K562 (cell line): Measurements from ENCODE around the gene ZNF749. TPM values are rescaled to one million over a fixed set of nuclear protein-coding genes. Genes with fewer than 3 reads are reported as not detected.
A peak's percentile ranks its signal among the peaks of the same experiment; 100 is the strongest.

Source experiments
- ETV1 ChIP-seq: fragments of 450-650 bp; conservative IDR thresholded peaks from 2 replicates; pipeline ENCODE4 v1.6.1; 2016; ENCODE audit warnings: missing genetic modification characterization, control low read depth, low read depth, missing compliant biosample characterization
- HNRNPUL1 ChIP-seq: fragments of 200-400 bp; formaldehyde crosslinking; IDR thresholded peaks from 2 replicates; pipeline ENCODE4 v1.6.1; 2017; ENCODE audit warnings: low read length
- JUN ChIP-seq, 2 experiments: sonication (generic) in 1 of 2; formaldehyde crosslinking in 1 of 2; IDR thresholded peaks; 2 replicates each; pipeline versions ENCODE4 v1.6.1 to v1.8.0; 2012 to 2022; ENCODE audit warnings: borderline replicate concordance in 2 of 2, mild to moderate bottlenecking in 2 of 2, improper control_type of control experiment in 1 of 2, low read depth in 1 of 2, low read length in 1 of 2, missing genetic modification reagents in 1 of 2
- POLR2H ChIP-seq: IDR thresholded peaks from 2 replicates; pipeline ENCODE4 v1.6.1; 2016; ENCODE audit warnings: missing genetic modification characterization, low read depth, mild to moderate bottlenecking, control low read depth, missing compliant biosample characterization, moderate library complexity
- RCOR1 ChIP-seq, 2 experiments: IDR thresholded peaks; 2 replicates each; pipeline ENCODE4 v1.6.1; 2012; ENCODE audit warnings: low read depth in 2 of 2, low read length in 2 of 2, borderline replicate concordance in 1 of 2, improper control_type of control experiment in 1 of 2
- SOX6 ChIP-seq: fragments of 450-650 bp; IDR thresholded peaks from 2 replicates; pipeline ENCODE4 v1.6.1; 2014; ENCODE audit warnings: mild to moderate bottlenecking
- TAF1 ChIP-seq: IDR thresholded peaks from 2 replicates; pipeline ENCODE4 v1.6.1; 2011; ENCODE audit warnings: mild to moderate bottlenecking, low read length, moderate library complexity; ENCODE audit not compliant: insufficient read depth, control insufficient read depth, severe bottlenecking; ENCODE audit errors: extremely low read depth
- TEAD1 ChIP-seq, 2 experiments: fragments of 450-650 bp in 1 of 2; sonication (generic) in 1 of 2; formaldehyde crosslinking; IDR thresholded peaks; 2 replicates each; pipeline versions ENCODE4 v1.4.0 to v1.8.0; 2020 to 2022; ENCODE audit warnings: mild to moderate bottlenecking in 2 of 2, missing genetic modification reagents in 1 of 2
- YY1 ChIP-seq, 3 experiments: IDR thresholded peaks; 2 replicates each; pipeline ENCODE4 v1.6.1; 2011; ENCODE audit warnings: low read length in 2 of 3, mild to moderate bottlenecking in 2 of 3, moderate library complexity in 2 of 3, borderline replicate concordance in 1 of 3, control low read depth in 1 of 3, low read depth in 1 of 3; ENCODE audit not compliant: insufficient read depth in 3 of 3, insufficient replicate concordance in 2 of 3, control insufficient read depth in 1 of 3, insufficient read length in 1 of 3; ENCODE audit errors: extremely low read depth in 1 of 3
- ZBTB11 ChIP-seq, 3 experiments: fragments of 200-800 bp in 1 of 3; fragments of 250-450 bp in 1 of 3; fragments of 450-650 bp in 1 of 3; sonication (Bioruptor Pico) in 1 of 3; sonication (Bioruptor generic) in 1 of 3; formaldehyde crosslinking in 1 of 3; IDR thresholded peaks; 2 replicates each; pipeline versions ENCODE4 v1.6.1 to v1.8.0; 2016 to 2022; ENCODE audit warnings: mild to moderate bottlenecking in 2 of 3, missing genetic modification characterization in 2 of 3, missing compliant biosample characterization in 1 of 3, moderate library complexity in 1 of 3
- ZNF695 ChIP-seq: fragments of 450-650 bp; formaldehyde crosslinking; IDR thresholded peaks from 2 replicates; pipeline ENCODE4 v1.4.0; 2020; ENCODE audit warnings: mild to moderate bottlenecking, moderate library complexity
- polyA plus RNA-seq, 8 experiments: library from polyadenylated mRNA; depleted of rRNA in 4 of 8; stranded (reverse) in 5 of 8; unstranded in 3 of 8; fragments of >200 nt; fragmentation: Nextera tagmentation in 2 of 8; fragmentation: Illumina TruSeq in 1 of 8; extraction: Ambion mirVana in 2 of 8; extraction: Trizol in 1 of 8; gene quantifications; 2 replicates each; pipeline versions ENCODE4 v1.2.1 to v1.2.3, GENCODE V29; 2011 to 2014; ENCODE audit warnings: inconsistent platforms in 1 of 8, missing spikeins in 1 of 8
- total RNA-seq, 7 experiments: library from RNA; depleted of rRNA in 6 of 7; stranded (reverse); fragments of >200 nt in 6 of 7; fragmentation: Illumina TruSeq in 2 of 7; extraction: Trizol in 2 of 7; gene quantifications; 2 replicates each; pipeline versions ENCODE4 v1.2.1 to v1.2.3, GENCODE V29; 2011 to 2021; ENCODE audit warnings: low replicate concordance in 1 of 7
- TF ChIP-seq, protein P1 (sequence below), 2 experiments: fragments of 450-650 bp; IDR thresholded peaks; 2 replicates each; pipeline ENCODE4 v1.6.1; 2018; ENCODE audit warnings: mild to moderate bottlenecking in 2 of 2, low read depth in 1 of 2; ENCODE audit not compliant: partially characterized antibody in 2 of 2
- TF ChIP-seq, protein P2 (sequence below), 2 experiments: fragments of 450-650 bp in 1 of 2; sonication (generic) in 1 of 2; formaldehyde crosslinking in 1 of 2; IDR thresholded peaks in 1 of 2; conservative IDR thresholded peaks in 1 of 2; 2 replicates each; pipeline versions ENCODE4 v1.6.1 to v1.8.1; 2016 to 2023; ENCODE audit warnings: mild to moderate bottlenecking in 2 of 2, moderate library complexity in 2 of 2, inconsistent platforms in 1 of 2, missing genetic modification reagents in 1 of 2

The ZNF749 gene
- total and polyA plus RNA-seq, 9 of the 15 experiments (the other 6 are each of a cell fraction or from before 2014, with no cell fraction given) = 5.3 to 33.2 (median 15.0) TPM

DNA sequence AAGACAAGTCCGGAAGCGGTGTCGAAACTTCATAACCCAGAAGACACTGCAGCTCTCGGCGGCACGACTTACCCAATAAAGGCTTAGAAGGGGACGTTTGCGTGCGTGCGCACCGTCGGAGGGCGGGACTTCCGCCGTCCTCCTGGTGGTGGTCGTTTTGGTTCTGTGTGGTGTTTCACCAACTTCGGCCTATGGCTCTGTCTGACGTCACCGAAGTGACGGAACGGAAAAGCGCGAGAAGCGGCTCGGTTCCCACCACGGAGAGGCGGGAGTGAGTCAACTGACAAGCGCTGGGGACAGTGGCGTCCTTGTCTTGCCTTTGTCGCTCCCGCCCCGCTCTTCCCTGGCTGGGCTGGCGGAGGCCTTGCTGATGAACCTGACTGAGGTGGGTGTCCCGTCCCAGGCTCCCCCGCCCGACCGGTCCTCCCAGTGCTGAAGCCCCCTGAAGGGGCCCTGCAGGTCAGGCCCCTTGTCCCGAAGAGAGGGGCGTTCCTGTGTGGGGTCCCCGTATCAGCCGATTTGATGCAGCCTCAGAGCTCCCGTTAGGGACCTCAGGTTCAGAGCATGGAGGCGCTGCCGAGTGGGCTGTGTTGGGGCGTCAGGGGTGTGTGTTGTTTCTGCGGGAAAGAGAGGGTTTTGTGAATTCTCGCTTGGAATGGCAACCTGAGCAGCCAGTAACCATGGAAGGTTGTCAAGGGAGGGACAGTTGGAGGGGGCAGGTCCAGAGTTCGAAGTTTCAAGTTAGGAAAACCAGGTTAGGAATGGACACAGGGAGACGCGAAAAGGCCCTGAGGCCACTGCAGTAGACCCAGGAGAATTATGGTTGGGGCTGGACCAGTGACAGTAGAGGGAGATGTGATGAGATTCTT is 45.2 kb upstream of the ZNF749 start, which contains the start of gene ZNF548 (continued):
- peak; percentile 54 for TF ChIP-seq JUN (IDR thresholded peaks at IDR 0.05; ENCODE audit: borderline replicate concordance, low read depth, low read length)
- TF ChIP-seq JUN (CRISPR knock-in tag; IDR thresholded peaks at IDR 0.05; ENCODE audit: borderline replicate concordance) = no peak
- TF ChIP-seq POLR2H (tag) = no peak
- TF ChIP-seq ZBTB11 (CRISPR knock-in tag; IDR thresholded peaks at IDR 0.05) = peak in 2 of 3 experiments; percentile 47 to 50; a peak in 1 of 6 replicates
- TF ChIP-seq SOX6 = peak; percentile 33; the same call in 1 of the 2 replicates
- TF ChIP-seq ETV1 = peak; percentile 86
- TF ChIP-seq, protein P1, sequence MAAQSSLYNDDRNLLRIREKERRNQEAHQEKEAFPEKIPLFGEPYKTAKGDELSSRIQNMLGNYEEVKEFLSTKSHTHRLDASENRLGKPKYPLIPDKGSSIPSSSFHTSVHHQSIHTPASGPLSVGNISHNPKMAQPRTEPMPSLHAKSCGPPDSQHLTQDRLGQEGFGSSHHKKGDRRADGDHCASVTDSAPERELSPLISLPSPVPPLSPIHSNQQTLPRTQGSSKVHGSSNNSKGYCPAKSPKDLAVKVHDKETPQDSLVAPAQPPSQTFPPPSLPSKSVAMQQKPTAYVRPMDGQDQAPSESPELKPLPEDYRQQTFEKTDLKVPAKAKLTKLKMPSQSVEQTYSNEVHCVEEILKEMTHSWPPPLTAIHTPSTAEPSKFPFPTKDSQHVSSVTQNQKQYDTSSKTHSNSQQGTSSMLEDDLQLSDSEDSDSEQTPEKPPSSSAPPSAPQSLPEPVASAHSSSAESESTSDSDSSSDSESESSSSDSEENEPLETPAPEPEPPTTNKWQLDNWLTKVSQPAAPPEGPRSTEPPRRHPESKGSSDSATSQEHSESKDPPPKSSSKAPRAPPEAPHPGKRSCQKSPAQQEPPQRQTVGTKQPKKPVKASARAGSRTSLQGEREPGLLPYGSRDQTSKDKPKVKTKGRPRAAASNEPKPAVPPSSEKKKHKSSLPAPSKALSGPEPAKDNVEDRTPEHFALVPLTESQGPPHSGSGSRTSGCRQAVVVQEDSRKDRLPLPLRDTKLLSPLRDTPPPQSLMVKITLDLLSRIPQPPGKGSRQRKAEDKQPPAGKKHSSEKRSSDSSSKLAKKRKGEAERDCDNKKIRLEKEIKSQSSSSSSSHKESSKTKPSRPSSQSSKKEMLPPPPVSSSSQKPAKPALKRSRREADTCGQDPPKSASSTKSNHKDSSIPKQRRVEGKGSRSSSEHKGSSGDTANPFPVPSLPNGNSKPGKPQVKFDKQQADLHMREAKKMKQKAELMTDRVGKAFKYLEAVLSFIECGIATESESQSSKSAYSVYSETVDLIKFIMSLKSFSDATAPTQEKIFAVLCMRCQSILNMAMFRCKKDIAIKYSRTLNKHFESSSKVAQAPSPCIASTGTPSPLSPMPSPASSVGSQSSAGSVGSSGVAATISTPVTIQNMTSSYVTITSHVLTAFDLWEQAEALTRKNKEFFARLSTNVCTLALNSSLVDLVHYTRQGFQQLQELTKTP (IDR thresholded peaks at IDR 0.05; ENCODE audit: low read depth in 1 of 2, partially characterized antibody in 2 of 2) = peak in 1 of 2 experiments; percentile 89
- peak; percentile 44 for TF ChIP-seq TAF1
- TF ChIP-seq ZNF695 (CRISPR knock-in tag) = no peak
- TF ChIP-seq TEAD1 (CRISPR knock-in tag; IDR thresholded peaks at IDR 0.05) = 0 out of 4 replicates have a peak, but pooled peaks of 1 of the 2 experiments have one; percentile 47
- no peak for TF ChIP-seq HNRNPUL1
- TF ChIP-seq YY1 (IDR thresholded peaks at IDR 0.05; ENCODE audit: borderline replicate concordance in 1 of 3, control insufficient read depth in 1 of 3, extremely low read depth in 1 of 3, insufficient read depth in 3 of 3, insufficient read length in 1 of 3, insufficient replicate concordance in 2 of 3, low read depth in 1 of 3, low read length in 2 of 3) = peak in 1 of 3 experiments; percentile 20
- TF ChIP-seq, protein P2, sequence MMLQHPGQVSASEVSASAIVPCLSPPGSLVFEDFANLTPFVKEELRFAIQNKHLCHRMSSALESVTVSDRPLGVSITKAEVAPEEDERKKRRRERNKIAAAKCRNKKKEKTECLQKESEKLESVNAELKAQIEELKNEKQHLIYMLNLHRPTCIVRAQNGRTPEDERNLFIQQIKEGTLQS (IDR thresholded peaks at IDR 0.05) = peak; percentile 95
- TF ChIP-seq, protein P2 (CRISPR knock-in tag; conservative IDR thresholded peaks at IDR 0.05) = no peak
- peak; percentile 24 to 45; a peak in 1 of 4 replicates for TF ChIP-seq RCOR1 (IDR thresholded peaks at IDR 0.05; ENCODE audit: borderline replicate concordance in 1 of 2, low read depth in 2 of 2, low read length in 2 of 2)
